ENCODE measurements around the gene TBC1D22A.
"Not testable (repeated sequence)": the region's sequence is repeated elsewhere in the genome, so short reads cannot be mapped to it uniquely, and the experiment has no call there.

Gene TBC1D22A

DNA sequence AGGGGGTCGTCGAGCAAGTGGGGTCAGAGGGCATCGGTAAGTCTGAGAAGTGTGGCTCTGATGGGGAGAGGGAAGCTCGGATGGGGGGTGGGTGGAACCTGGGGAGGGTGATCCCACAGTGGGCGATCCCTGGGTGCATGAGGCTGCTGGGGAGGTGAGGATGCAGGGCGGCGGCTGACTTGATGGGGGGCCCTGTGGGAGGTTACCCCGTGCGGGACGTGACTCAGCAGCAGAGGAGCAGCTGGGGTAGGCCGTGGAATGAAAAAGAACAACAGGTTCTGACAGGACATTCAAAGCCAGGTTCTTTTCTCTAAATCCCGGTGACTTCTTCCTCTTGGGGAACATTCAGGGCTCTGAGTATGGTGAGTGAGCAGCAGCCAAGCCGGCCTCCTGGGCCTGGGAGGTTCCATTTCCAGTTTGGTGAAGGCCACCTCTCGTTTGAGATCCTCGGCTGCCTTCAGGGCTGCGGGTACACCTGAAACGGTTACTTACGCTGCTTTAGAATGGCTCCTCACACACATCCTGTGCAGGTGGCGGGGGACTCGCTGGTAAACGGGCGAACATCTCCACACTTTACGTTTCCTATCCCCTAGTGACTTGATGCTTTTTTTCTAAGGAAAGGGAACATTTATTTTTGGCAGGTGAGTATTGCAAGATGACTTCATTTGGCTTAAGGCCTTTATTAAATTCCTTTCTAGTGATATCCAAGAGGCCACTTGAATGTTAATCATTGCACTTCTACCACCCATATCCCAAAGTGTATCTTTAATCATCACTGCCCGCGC lies 278.2 kb downstream of the TBC1D22A start:
- no peak for DNase-seq (ENCODE audit: low read depth in 2 of 3, low spot score in 2 of 3)

DNA sequence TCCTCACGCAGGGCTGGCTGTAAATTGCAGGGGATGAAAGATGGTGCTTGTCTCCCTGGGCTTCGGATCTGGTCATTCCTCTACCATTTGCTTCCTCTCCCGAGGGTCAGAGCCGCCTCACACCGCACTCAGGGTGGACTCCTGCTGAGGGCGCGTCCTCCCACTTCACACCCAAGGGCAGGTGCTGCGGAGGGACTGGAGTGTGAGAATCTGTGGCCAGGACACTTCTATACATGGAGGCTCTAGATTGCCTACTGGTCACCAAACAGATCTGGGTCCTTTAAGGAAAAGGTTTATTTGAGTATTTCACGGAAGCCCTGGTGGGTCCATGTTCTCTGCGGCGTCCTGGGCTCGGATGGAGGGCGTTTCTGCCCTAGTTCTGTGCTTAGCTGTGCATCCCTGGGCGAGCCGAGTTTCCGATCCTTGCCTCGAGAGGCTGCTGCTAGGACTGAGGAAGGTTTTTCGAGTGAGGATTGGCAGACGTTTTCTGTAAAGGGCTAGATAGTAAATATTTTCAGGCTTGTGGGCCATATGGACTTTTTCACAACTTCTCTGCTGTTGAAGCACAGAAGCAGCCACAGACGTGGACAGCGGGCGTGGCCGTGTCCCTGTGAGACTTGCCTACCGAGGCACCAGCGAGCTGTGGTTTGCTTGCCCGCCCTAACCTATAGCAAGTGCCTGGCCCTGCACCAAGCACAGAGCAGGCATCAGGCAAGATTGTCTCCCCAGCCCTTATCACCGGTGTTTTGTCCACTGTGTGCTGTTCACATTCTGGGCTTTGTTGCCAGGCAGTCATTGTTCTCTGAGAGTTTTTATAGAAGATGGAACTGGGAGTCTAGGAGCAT lies 279.0 kb downstream of the TBC1D22A start:
- no peak for DNase-seq (ENCODE audit: low read depth in 2 of 3, low spot score in 2 of 3)

DNA sequence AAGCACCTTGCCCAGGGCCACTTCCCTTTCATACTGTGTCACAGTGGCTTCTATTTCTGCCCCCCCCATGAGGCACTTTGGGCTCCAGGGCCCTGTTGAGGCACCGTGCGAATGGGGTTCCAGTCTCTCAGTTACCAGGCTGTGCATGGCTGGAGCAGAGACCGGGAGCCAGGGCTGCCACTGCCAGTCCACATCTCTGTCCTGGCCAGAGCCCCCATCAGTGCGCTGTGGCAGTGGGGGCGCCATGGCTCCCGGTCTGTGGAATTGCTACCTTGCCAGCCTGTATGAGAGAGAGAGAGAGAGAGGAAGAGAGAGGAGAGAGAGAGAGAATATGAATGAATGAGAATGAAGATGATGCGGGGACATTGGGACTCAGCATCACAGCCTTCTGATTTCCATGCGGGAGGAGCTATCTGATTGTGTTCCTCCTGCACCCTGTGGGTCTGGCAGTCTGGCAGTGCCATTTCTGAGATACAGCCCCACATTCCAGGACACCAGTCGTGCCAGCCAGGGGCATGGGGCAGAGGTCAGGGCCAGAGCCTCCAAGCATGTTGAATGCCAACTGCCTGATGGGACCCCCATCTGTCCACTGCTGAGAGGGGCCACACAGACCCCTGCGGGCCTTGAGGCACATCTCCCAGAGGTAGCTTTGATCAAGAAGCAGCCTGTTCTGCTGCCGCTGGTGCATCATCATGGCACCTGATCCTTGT lies 279.8 kb downstream of the TBC1D22A start:
- DNase-seq (ENCODE audit: low read depth in 2 of 3, low spot score in 2 of 3) = no peak

DNA sequence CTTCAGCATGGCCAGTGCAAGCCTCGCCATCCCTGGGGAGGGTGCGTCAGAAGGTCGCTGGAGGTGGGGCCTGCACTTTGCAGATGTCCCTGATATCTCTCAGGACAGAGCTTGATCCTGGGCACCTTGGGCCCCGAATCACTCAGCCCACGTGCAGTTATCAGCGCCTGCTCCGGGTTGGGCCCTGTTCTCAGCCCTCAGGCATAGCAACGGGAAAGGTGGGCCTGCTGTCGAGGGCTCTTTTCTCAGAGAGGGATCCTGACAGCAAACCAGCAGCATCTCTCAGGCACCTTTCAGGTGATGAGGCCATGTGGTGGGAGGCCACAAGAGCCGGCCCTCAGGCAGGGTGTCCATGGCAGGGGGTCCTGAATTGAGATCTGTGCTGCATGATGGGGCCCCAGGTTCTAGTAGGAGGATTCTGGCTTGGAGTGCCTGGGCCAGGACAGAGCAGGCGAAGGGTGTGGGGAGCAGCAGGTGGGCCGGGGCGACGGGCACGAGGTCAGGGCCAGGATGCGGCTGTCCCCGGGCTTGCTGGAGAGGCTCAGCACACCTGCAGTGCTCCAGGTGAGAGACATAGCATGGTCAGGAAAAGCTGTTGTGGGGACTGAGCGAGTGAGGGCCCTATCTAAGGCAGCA lies 280.5 kb downstream of the TBC1D22A start:
- DNase-seq (ENCODE audit: low read depth in 2 of 3, low spot score in 2 of 3) = no peak

DNA sequence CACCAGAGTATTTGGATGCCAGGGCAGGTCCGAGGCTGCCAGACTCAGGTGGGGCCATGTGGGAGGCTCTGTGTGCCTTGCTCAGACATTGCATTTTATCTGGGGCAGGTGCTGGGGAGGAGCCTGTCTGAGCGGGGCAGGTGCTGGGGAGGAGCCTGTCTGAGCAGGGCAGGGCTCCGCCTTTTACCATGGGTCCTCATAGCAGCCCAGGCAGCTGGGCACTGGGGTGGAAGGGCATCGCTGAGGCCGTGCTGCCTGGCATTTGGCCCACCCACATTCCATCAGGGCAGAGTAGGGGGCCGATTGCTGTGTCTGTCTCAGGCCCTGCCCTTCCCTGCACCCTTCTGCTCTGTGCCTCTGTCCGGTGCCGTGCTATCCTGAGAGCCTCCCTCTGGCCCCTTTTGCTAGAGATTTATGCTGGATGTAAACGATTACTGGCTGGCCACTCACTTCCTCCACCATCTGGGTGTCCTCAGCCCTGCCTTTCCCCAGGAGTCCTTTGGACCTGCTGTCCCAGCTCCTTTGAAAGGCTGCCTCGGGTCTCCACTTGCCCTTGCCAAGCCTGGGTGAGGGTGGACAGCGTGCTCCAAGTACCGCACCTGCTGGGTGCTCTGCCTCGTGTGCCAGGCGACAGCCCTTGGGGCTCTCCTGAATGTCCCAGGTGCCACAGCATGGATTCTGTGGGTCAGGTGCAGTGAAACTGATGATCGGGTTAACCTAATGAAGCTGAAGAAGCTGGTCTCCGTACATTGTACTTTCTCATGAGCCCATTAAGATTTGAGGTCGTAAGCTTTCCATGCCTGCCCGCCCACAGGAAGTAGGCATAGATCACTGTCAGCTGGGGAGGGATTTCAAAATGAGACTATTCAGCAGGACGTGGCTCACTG lies 281.6 kb downstream of the TBC1D22A start:
- DNase-seq (ENCODE audit: low read depth in 2 of 3, low spot score in 2 of 3) = no peak

GRCh38 chr22:47044722-47045535 lies 282.5 kb downstream of the TBC1D22A start:
- no peak for DNase-seq (ENCODE audit: low read depth in 2 of 3, low spot score in 2 of 3)

- DNase-seq (ENCODE audit: low read depth in 2 of 3, low spot score in 2 of 3) = no peak
Measured at GRCh38 chr22:47045691-47046410, 283.4 kb downstream of the TBC1D22A start.

GRCh38 chr22:47046411-47047065 lies 284.1 kb downstream of the TBC1D22A start:
- no peak for DNase-seq (ENCODE audit: low read depth in 2 of 3, low spot score in 2 of 3)

DNA sequence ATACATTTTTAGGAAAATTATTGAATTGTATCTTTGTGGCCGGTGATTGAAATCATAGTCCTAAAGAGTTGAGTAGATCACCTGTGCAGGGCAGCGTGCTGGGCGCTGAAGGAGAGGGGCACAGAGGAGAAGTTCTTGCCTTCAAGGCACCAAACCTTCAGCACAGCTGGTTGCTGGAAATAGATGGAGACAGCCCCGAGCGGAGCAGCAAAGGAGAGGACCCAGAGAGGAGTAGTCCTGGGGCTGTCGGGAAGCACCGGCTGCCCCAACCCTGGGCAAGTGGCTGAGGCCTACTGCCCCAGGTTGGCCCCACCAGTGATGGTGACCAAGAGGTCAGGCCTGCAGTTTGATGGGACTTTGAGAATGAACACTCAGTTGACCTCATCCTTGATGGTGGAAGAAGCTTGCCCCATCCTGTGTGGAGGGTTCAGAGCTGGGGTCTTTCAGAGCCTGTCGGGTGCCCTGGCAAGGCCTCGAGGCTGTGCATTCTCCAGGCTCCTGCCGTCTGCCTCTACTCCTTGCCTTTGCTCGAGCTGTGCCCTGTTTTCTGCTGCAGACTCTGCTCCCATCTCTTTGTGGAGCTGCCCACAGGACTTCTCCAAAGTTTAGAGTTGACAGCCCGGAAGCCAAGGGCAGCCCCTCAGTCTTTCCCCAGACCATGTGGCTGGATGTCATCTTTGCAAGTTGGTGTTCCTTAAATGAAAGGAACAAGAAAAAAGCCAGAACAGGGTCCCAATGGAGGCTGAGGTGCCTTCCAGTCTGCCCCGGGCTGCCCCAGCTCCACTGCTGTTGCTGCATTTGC lies 285.1 kb downstream of the TBC1D22A start:
- no peak for DNase-seq (ENCODE audit: low read depth in 2 of 3, low spot score in 2 of 3)

- DNase-seq (ENCODE audit: low read depth in 2 of 3, low spot score in 2 of 3) = no peak
Measured at GRCh38 chr22:47048123-47049077, 285.9 kb downstream of the TBC1D22A start.

- DNase-seq (ENCODE audit: low read depth in 2 of 3, low spot score in 2 of 3) = no peak
Measured at GRCh38 chr22:47049078-47049624, 286.7 kb downstream of the TBC1D22A start.

GRCh38 chr22:47049736-47050400 lies 287.4 kb downstream of the TBC1D22A start:
- not testable (repeated sequence) for DNase-seq (ENCODE audit: low read depth in 2 of 3, low spot score in 2 of 3)

DNA sequence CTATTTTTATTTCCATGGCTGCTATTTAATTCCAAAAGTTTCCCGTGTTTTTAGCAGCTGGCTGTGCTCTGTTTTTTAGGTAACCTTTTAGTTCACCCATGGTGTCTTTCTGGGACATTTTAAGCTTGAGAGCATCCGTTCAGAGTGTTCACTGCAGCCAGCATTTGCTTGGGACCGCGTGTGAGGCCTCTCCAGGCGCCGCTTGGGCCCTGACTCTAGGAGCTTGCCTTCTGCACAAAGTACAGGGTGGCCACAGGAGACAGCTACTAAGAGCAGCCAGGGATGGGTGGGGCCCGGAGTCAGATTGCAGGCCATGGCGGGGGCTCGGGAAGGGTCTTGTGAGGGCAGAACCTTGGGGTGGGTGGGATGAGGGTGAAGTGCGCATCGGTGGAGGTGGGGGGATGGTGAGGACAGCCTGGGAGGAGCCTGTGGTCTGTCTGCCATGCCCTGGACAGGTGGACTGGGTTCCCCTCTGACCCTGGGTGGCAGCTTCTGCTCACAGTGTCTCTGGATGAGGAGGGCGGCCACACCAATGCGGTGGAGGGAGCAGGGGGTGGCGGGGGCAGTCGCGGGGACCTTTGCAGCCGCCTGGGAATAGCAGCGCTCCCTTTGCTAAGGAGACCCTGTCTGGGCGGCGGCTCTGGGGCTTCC lies 288.1 kb downstream of the TBC1D22A start:
- DNase-seq (ENCODE audit: low read depth in 2 of 3, low spot score in 2 of 3) = no peak

DNA sequence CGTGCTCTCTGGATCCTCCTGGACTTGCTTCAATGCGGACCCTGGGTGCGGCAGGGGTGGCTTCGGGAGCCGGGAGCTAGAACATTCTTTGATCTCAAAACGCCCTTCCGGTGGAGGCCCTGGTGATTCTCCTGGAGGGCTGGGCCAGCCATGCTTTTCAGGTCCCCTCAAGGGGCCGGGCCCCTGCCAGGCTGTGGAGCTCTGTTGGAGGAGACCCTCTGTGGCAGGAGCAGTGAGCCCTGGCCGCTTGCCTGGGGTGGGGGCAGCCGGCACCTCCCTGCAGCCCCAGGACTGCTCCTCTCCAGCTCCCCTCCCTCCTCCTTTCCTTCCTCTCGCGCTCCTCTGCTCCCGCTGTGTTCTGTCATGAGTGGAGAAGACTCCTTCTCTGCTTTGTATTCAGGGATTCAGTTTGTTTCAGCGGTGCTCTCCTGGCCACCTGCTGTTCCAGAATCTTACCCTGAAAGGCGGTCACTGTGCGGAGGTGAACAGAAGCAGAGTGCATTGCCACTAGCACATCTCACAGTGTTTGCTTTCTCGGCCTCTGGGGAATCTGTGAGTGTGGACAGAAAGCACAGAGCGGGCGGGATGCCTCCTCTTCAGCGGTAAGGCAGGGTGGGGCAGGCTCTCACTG lies 289.1 kb downstream of the TBC1D22A start:
- no peak for DNase-seq (ENCODE audit: low read depth in 2 of 3, low spot score in 2 of 3)

Data from activated CD8-positive, alpha-beta memory T cell treated with anti-CD3 and anti-CD28 coated beads for 48 hours (primary cell).